Epithelial cell of umbilical artery (primary cell): ENCODE results near the gene OR4K14. TPM values are rescaled to one million over a fixed set of nuclear protein-coding genes. Genes with fewer than 3 reads are reported as not detected.

Experiments
- total RNA-seq: library from RNA; depleted of rRNA; stranded (reverse); fragments of >200 nt; gene quantifications from 2 replicates; pipeline ENCODE4 v1.2.3, GENCODE V29; 2014

Gene OR4K14
- total RNA-seq, result not detected in 2 replicates

GRCh38 chr14:20019257-20019865, at the start of gene OR4K14:
TSS of gene OR4K14 (minus strand) at chr14:20019307. CDS start at chr14:20015193, 4,114 bp downstream.

GRCh38 chr14:20059745-20060144, 40.6 kb upstream of the OR4K14 start, which contains the start of gene OR4L1:
TSS of gene OR4L1 (plus strand) at chr14:20060045. CDS start at chr14:20060045, 0 bp downstream.

GRCh38 chr14:20035938-20036337, 16.8 kb upstream of the OR4K14 start, which contains the start of gene OR4K13:
TSS of gene OR4K13 (minus strand) at chr14:20036038. CDS start at chr14:20034758, 1,280 bp downstream.

GRCh38 chr14:20001863-20002262, 17.2 kb downstream of the OR4K14 start, which contains the start of gene OR4Q2:
TSS of gene OR4Q2 (plus strand) at chr14:20002163.

GRCh38 chr14:19975291-19975690, 43.8 kb downstream of the OR4K14 start, which contains the start of gene OR4K15:
TSS of gene OR4K15 (plus strand) at chr14:19975591. CDS start at chr14:19975591, 0 bp downstream.

Other genes with a start within 250 kb of the OR4K14 start
- not detected in 2 replicates for gene OR4M1, start 245.8 kb downstream of the OR4K14 start, total RNA-seq
- gene OR4N2, start 215.5 kb downstream of the OR4K14 start, total RNA-seq, result not detected in 2 replicates
- gene OR4K2, start 144.2 kb downstream of the OR4K14 start, total RNA-seq, result not detected in 2 replicates
- not detected in 2 replicates for gene OR4K5, start 98.7 kb downstream of the OR4K14 start, total RNA-seq
- gene OR4K1, start 88.4 kb downstream of the OR4K14 start, total RNA-seq, result not detected in 2 replicates
- gene OR4K15, start 43.7 kb downstream of the OR4K14 start, total RNA-seq, result not detected in 2 replicates
- gene OR4Q2, start 17.1 kb downstream of the OR4K14 start, total RNA-seq, result not detected in 2 replicates
- not detected in 2 replicates for gene OR4K13, start 16.7 kb upstream of the OR4K14 start, total RNA-seq
- not detected in 2 replicates for gene OR4L1, start 40.7 kb upstream of the OR4K14 start, total RNA-seq
- gene OR4K17, start 91.4 kb upstream of the OR4K14 start, total RNA-seq, result not detected in 2 replicates
- gene OR4N5, start 119.5 kb upstream of the OR4K14 start, total RNA-seq, result not detected in 2 replicates
- not detected in 2 replicates for gene OR11G2, start 171.6 kb upstream of the OR4K14 start, total RNA-seq
- not detected in 2 replicates for gene OR11H6, start 204.4 kb upstream of the OR4K14 start, total RNA-seq
- not detected in 2 replicates for gene OR11H7, start 209.7 kb upstream of the OR4K14 start, total RNA-seq
- not detected in 2 replicates for gene OR11H4, start 220.0 kb upstream of the OR4K14 start, total RNA-seq